NCI-H2196 treated with DMSO at 0.1 percent for 48 hours (cell line): ENCODE measurements around the gene PTGER1.

Experiments
- DNase-seq: peaks from one replicate; lab custom pipeline; 2025; ENCODE audit not compliant: unreplicated experiment; lab: John Stamatoyannopoulos, UW

Gene PTGER1

DNA sequence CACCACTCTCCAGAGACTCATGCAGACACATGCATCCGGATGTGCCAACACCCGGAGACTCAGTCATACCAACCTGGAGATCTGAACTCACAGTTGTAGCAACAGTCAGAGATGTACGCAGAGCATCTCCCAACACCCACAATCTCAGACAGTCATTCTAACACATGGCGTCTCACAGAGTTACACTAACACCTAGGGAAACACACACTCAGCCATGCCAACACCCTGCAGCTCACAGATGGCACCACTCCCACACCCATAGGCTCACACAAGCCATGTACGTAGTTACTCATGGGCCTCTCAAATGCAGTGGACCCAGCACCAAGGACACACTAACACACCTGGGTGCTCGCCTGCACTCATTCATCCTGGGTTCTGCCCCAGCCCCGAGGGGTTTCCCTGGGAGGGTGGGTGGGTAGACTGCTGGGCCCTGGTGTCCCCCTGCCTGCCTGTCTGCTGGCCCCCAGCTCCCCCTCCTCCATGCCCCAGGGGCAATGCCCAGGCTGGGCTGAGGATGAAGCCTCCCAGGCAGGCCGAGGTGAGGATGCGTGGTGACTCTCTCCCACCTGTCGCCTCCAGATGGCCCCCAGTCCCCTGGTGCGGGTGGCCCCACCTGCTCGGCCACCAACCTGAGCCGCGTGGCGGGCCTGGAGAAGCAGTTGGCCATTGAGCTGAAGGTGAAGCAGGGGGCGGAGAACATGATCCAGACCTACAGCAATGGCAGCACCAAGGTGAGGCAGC lies 32.1 kb downstream of the PTGER1 start:
- DNase-seq = no peak

DNA sequence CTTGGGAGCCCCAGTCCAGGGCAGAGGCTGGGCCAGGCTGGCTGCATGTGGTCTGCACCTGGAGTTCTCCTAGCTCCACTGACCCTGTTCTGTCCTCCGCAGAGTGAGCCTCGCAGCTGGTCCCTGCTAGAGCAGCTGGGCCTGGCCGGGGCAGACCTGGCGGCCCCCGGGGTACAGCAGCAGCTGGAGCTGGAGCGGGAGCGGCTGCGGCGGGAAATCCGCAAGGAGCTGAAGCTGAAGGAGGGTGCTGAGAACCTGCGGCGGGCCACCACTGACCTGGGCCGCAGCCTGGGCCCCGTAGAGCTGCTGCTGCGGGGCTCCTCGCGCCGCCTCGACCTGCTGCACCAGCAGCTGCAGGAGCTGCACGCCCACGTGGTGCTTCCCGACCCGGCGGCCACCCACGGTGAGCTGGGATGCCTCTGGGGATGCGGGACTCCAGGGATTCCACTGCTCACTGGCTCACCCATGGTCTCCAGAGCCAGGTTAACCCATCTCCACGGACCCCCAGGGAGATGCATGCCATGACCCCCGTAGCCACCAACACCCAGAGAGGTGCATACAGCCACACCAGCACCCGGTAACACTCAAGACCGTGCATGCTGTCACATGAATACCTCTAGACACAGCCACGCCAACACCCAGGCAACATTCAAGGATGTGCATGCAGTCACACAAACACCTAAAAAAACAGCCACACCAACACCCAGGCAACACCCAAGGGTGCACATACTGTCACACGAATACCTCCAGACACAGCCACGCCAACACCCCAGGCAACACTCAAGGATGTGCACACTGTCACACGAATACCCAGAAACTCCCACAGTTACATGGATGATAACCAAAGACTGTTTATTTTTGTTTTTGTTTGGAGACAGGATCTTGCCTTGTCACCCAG lies 33.9 kb downstream of the PTGER1 start:
- DNase-seq = no peak

DNA sequence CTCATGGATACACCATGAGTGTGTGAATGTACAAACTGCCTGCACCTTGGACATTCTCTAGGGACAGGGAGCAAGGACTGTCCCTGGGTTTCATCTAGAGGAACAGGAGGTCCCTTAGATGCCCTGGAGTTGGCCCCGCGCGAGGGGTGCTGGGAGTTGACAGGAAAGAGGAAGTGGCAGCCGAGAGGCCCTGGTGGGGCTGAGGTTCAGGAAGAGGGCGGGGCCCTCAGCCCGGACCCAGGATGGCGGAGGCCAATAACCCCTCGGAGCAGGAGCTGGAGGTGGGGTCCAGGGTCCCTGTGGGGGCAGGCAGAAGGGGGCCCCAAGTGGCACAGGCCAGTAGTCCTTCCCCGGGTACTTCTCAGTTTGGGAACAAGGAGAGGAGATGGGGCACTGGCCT lies 35.1 kb downstream of the PTGER1 start:
- no peak for DNase-seq

DNA sequence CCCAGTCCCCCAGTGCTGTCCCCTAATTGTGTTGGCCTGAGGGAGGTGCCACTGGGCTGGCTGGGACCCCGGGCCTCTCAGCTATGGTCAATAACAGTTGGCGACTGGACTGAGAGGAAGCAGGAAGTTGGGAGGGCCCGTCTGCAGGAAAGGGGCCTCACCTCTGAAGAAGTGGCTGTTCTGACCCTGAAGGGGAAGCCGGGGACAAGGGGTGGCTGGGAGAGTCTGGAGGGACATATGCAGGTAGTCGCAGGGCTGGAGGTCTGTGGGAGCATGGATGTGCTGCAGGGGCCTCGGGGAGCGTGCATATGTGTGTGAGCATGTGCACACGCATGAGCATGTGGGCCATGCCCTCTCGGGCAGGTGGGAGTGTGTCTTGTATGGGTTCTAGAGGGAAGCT lies 36.1 kb downstream of the PTGER1 start:
- DNase-seq = no peak

DNA sequence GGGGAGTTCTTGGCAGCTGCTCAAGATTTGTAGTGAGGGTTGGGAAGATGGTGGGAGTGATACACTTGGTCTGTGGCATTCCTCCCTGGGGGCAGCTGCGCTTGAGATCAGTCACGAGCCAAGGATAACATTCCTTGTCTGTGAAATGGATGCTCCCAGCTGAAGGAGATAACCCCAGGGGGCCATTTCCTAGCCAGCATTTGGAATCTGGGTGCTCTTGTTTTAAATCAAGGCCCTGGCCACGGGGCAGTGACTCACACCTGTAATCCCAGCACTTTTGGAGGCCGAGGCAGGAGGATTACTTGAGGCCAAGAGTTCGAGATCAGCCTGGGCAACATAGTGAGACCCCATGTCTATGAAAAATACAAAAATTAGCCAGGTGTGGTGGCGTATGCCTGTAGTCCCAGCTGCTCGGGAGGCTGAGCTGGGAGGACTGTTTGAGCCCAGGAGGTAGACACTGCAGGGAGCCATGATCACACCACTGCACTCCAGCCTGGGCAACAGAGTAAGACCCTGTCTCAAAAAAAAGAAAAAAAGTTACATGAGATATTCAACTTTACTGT lies 37.5 kb downstream of the PTGER1 start:
- no peak for DNase-seq

DNA sequence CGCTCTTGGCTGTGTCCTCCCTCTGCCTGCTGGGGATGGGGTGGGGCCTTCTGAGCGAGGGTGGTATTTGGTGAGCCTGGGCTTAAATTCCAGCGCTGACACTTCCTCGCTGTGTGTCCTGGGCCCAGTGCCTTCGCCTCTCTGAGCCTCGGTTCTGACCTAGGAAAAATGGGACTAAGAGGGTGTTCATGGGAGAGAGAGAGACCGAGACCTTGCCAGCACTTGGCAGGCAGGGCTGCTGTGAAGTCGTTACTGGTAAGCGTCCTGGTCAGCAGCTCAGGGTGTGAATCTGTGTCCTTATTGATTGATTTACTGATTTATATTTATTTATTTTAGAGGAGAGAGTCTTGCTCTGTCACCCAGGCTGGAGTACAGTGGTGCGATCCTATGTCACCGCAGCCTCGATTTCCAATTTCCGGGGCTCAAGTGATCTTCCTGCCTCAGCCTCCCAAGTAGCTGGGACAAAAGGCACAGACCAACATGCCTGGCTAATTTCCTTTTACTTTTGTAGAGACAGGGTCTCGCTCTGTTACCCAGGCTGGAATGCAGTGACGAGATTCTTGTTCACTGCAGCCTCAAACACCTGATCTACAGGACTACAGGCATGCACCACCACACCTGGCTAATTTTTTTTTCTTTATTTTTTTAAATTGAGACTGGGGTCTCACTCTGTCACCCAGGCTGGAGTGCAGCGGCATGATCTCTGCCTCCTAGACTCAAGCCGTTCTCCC lies 39.7 kb downstream of the PTGER1 start:
- no peak for DNase-seq

DNA sequence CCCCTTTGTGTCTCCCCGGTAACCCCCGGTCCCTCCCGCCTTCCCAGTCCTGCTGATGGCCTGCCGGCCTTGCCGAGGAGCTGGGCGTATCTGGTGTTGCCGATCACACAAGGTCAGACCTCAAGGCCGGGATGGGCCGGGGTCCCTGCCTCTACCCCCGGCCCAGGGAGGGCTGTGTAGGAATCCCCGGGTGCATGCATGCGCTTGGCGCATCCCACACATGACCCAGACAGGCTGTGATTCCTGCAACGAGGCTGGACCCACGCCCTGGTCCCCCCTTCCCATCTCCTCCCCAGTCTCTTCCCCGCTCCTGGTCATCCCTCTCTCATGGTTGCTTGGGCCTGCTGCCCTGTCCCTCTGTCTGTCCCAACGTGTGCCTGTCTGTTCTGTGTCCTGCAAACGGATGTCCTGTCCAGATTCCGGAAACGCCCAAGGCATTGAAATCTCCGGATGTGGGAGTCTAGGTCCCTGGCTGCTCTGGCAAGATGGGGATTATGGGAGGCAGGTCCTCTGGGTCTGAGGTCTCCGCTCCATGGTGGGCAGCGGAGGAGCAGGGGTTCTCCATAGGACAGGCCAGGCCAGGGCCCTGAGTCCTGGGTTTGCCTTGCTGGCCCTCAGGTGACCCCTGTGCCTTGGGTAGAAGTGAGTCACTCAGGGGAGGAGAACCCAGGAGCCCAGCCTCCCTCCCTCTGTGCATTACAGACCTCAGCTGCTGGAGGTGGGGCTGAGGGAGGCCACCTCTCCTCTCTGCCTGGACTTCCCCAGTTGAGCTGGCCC lies 40.4 kb downstream of the PTGER1 start:
- DNase-seq = no peak

DNA sequence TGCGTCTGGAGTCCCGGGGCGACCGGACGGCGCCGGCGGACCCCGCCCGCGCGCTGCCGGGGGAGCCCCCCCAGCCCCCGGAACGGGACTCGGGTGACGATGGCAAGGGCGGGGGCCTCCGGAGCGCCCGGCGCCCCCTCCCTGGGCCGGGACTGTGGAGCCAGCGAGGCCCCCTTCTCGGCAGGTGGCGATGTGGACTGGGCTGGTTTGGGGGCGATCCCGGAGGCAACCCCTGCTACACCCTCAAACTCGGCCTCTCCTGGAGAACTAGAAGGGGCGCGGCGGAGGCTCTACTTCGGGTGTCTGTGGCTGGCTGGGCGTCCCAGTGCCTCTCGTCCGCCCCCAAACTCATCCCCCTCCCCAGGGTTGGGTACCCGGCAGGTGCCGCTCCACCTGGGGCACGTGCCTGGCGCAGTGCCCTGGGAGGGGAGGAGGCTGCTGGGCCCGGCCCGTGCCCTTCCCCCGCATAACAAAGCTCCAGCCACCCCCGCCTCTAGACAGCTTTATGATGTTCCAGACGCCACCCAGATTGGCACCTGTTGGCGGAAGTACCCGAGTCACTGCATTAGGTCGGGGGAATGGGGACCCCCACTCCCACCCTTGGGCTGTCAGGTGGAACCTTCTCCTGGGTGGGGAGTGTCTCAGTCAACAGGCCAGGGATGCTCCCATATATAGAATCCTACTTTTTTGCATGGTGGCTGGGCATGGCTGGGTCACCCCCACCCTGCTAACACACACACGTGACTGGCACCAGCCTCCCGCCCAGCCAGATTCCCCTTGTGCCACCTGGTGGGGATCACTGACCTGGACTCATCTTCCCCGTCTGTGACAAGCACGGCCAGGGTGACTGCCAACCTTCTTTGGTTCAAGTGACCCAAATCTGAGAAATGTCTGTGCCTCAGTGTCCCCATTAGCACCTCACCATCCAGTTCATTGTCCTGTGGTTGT lies 41.3 kb downstream of the PTGER1 start:
- DNase-seq = peak; percentile 68

DNA sequence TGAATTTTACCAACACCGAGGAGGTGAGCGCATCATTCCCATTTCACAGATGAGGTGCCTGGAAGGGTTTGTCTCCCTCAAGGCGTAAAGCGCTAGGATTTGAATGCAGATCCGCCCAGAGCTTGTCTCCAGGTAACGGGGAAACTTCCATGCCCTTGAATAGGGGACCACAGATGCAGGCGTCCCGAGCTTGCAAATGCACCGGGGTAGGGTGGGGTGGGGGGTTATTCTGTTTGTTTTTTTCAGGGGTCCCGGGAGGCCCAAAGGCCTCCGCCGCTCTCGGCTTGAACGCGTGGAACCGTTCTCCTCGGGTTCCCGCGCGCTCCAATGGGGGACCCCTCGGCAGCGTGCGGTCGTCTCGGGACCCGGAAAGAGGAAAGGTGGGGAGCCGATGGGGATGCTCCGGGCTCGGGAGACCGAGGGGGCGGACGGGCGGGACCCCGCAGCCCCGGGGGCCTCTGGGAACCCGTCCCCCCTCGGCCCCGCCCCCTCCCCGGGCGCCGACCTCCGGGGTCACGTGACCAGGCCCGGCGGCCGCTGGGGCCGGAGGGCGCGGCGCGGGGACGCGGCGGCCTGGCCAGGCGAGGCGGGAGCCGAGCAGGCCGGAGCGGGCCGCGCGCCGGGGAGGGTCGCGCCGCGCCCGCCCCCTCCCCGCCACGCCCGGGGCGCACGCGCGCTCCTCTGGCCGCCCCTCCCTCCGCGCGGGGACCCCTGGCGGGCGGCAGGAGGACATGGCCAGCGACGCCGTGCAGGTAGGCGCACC lies 42.2 kb downstream of the PTGER1 start, which contains the start of gene PKN1:
Gene PKN1 (plus strand): TSS at position 516 of the 763 bp plus-strand sequence. CDS start 216 bp downstream, at position 732.
- DNase-seq = peak; percentile 50

DNA sequence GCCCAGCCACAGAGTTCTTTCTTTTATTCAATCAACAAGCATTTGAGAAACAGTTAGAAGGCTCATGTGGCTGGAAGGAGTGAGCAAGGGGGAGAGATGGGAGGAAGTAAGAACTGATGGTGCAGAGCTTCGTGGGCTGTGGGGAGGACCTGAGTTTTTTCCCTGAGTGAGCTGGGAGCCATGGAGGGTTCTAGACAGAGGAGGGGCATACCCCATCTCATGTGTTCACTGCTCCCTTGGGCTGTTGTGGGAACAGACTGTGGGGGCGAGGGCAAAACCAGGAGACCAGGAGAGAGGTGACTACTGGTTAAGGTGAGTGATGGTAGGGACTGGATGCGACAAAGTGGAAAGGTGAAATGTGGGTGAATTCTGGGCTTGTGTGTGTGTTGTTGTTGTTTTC lies 44.4 kb downstream of the PTGER1 start:
- DNase-seq = no peak

DNA sequence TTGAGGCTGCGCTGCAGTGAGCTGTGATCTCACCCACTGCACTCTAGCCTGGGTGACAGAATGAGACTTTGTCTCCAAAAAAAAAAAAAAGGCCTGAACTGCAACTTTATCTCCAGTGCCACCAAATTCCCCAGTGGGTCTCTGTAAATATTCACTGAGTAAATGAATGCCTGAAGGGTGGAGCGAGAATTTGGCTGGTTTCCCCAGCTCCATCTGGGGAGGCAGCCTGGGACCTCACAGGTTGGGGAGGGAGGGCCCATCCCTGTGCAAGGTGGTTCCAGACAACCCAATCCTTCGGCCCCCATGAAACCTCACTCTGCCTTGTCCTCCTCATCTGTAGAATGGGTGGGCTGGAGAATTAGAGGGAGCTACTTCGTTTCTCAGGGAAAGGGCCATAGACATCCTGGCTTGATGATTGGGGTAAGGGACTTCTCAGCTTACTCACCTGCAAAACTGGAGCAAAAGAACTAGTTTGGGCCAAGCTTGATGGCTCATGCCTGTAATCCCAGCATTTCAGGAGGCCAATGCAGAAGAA lies 46.2 kb downstream of the PTGER1 start:
- no peak for DNase-seq

DNA sequence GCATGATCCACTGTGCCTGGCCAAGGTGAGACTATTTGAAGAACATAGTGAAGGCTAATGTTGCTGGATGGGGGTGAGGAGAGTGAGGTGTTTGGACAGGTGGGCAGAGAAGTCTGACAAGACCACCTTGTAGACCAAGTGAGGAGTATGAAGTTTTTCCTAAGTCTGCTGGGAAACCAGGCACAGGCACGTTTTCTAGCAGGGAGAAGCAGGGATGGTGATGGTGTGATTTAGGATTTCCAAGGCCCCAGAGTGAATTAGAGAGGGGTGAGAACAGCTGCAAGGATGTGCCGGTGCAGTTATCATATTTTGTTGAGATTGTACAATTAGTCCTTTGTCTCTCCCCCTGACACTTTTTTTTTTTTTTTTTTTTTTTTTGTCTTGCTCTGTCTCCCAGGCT lies 47.7 kb downstream of the PTGER1 start:
- DNase-seq = no peak

DNA sequence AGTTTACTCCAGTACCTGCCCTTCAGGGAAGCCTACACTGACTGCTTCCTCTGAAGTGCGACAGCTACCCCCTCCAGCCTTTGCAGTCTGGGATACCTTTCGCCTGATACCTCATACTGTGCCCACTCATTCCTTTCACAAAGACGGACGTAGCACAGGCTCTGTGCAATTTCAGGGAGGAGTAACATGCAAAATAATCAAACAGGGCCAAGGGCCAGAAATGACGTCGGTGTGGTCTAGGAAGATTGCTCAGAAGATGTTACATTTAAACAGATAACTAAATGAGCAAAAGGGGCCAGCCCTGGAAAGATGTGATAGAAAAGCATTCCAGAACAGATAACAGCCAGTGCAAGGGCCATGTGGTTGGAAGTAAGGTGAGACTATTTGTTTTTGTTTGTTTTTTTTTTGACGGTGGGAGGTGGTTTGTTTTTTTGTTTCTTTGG lies 49.4 kb downstream of the PTGER1 start:
- no peak for DNase-seq
